ENCODE results near the gene MRPS23. TPM values are rescaled to one million over a fixed set of nuclear protein-coding genes. Genes with fewer than 3 reads are reported as not detected.

MRPS23 gene
- total and polyA plus RNA-seq, 2 of the 13 experiments (the other 11 are each of a cell fraction or from before 2014, with no cell fraction given), result 63.2 to 181 TPM

DNA sequence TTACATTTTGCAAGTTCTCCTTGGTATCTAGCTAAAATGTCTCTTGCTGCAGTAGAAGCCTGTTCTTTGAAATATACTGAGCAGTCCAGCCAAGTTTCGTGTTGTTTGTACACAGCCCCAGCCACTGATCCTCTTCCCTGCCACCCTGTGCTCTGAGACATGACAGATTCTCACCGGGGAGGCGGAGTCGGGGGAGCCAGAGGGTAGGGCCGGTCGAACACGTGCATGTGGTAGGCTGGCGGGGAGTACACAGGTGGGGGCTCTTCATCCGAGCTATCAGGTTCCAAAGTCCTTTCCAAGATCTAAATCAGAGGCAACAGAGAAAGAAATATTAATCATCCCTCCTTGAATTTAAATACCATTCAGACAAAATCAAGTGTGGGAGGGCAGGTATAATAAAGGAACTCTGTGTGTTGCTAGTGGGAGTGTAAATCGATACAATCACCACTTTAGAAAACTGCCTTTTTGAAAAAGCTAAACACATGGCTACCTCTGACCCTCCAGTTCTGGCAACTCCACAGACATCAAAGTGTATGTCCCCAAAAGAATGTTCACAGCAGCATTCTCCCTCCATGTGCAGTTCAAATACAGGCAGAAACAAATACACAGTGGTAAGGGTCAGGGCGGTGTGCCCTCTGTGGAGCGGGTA, 29.7 kb upstream of the MRPS23 start (continued):
- TF ChIP-seq ZMYM3 (CRISPR knock-in tag; IDR thresholded peaks at IDR 0.05), result peak; percentile 60; the same call in 1 of the 2 replicates
- no peak for TF ChIP-seq RBM39 (IDR thresholded peaks at IDR 0.05; ENCODE audit: low read depth, low read length, poor library complexity, severe bottlenecking)
- TF ChIP-seq ZNF543 (CRISPR knock-in tag; IDR thresholded peaks at IDR 0.05), result 0 out of 2 replicates have a peak, but pooled peaks have one; percentile 30
- no peak for TF ChIP-seq ZNF629 (CRISPR knock-in tag; conservative IDR thresholded peaks at IDR 0.05)
- no peak for TF ChIP-seq ZNF460 (CRISPR knock-in tag; IDR thresholded peaks at IDR 0.05; ENCODE audit: borderline replicate concordance)
- TF ChIP-seq, protein P1, sequence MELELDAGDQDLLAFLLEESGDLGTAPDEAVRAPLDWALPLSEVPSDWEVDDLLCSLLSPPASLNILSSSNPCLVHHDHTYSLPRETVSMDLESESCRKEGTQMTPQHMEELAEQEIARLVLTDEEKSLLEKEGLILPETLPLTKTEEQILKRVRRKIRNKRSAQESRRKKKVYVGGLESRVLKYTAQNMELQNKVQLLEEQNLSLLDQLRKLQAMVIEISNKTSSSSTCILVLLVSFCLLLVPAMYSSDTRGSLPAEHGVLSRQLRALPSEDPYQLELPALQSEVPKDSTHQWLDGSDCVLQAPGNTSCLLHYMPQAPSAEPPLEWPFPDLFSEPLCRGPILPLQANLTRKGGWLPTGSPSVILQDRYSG (CRISPR knock-in tag; IDR thresholded peaks at IDR 0.05), result no peak
- no peak for TF ChIP-seq RORA (CRISPR knock-in tag; IDR thresholded peaks at IDR 0.05)
- TF ChIP-seq CBX1 (IDR thresholded peaks at IDR 0.05; ENCODE audit: low read depth), result no peak
- no peak for TF ChIP-seq SETDB1 (CRISPR knock-in tag; IDR thresholded peaks at IDR 0.05; ENCODE audit: borderline replicate concordance)
- no peak for TF ChIP-seq SUZ12 (IDR thresholded peaks at IDR 0.05; ENCODE audit: low read depth, low read length)
- TF ChIP-seq ZNF598 (CRISPR knock-in tag; IDR thresholded peaks at IDR 0.05; ENCODE audit: borderline replicate concordance), result no peak
- no peak for TF ChIP-seq JUN (CRISPR knock-in tag; IDR thresholded peaks at IDR 0.05)
- TF ChIP-seq RAD51 (IDR thresholded peaks at IDR 0.05; ENCODE audit: borderline replicate concordance), result no peak
- TF ChIP-seq ZNF574 (CRISPR knock-in tag; IDR thresholded peaks at IDR 0.05), result no peak
- TF ChIP-seq, protein P2, sequence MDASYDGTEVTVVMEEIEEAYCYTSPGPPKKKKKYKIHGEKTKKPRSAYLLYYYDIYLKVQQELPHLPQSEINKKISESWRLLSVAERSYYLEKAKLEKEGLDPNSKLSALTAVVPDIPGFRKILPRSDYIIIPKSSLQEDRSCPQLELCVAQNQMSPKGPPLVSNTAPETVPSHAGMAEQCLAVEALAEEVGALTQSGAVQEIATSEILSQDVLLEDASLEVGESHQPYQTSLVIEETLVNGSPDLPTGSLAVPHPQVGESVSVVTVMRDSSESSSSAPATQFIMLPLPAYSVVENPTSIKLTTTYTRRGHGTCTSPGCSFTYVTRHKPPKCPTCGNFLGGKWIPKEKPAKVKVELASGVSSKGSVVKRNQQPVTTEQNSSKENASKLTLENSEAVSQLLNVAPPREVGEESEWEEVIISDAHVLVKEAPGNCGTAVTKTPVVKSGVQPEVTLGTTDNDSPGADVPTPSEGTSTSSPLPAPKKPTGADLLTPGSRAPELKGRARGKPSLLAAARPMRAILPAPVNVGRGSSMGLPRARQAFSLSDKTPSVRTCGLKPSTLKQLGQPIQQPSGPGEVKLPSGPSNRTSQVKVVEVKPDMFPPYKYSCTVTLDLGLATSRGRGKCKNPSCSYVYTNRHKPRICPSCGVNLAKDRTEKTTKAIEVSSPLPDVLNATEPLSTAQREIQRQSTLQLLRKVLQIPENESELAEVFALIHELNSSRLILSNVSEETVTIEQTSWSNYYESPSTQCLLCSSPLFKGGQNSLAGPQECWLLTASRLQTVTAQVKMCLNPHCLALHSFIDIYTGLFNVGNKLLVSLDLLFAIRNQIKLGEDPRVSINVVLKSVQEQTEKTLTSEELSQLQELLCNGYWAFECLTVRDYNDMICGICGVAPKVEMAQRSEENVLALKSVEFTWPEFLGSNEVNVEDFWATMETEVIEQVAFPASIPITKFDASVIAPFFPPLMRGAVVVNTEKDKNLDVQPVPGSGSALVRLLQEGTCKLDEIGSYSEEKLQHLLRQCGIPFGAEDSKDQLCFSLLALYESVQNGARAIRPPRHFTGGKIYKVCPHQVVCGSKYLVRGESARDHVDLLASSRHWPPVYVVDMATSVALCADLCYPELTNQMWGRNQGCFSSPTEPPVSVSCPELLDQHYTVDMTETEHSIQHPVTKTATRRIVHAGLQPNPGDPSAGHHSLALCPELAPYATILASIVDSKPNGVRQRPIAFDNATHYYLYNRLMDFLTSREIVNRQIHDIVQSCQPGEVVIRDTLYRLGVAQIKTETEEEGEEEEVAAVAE (CRISPR knock-in tag; IDR thresholded peaks at IDR 0.05; ENCODE audit: borderline replicate concordance), result no peak
- peak; percentile 5; the same call in 1 of the 2 replicates for TF ChIP-seq PRDM10 (CRISPR knock-in tag; IDR thresholded peaks at IDR 0.05; ENCODE audit: low read depth)
- 0 out of 2 replicates have a peak, but pooled peaks have one; percentile 6 for TF ChIP-seq ZMYM4 (CRISPR knock-in tag; IDR thresholded peaks at IDR 0.05)
- TF ChIP-seq ELF1 (CRISPR knock-in tag; IDR thresholded peaks at IDR 0.05), result no peak

Measured in HepG2 (cell line).